Stimulated activated CD8-positive, alpha-beta memory T cell treated with anti-CD3 and anti-CD28 coated beads, Interleukin-12 subunit alpha, Interleukin-12 subunit beta, amount 100 ng/mL, for 1 hour (primary cell): ENCODE measurements around the gene CNTRL.
A peak's percentile ranks its signal among the peaks of the same experiment; 100 is the strongest.
"Not testable (repeated sequence)": the region's sequence is repeated elsewhere in the genome, so short reads cannot be mapped to it uniquely, and the experiment has no call there.

ENCODE experiments used
- DNase-seq: peaks from one replicate; pipeline ENCODE4 v3.0.0-alpha.2; 2020; ENCODE audit warnings: low read depth

The CNTRL gene, protein sequence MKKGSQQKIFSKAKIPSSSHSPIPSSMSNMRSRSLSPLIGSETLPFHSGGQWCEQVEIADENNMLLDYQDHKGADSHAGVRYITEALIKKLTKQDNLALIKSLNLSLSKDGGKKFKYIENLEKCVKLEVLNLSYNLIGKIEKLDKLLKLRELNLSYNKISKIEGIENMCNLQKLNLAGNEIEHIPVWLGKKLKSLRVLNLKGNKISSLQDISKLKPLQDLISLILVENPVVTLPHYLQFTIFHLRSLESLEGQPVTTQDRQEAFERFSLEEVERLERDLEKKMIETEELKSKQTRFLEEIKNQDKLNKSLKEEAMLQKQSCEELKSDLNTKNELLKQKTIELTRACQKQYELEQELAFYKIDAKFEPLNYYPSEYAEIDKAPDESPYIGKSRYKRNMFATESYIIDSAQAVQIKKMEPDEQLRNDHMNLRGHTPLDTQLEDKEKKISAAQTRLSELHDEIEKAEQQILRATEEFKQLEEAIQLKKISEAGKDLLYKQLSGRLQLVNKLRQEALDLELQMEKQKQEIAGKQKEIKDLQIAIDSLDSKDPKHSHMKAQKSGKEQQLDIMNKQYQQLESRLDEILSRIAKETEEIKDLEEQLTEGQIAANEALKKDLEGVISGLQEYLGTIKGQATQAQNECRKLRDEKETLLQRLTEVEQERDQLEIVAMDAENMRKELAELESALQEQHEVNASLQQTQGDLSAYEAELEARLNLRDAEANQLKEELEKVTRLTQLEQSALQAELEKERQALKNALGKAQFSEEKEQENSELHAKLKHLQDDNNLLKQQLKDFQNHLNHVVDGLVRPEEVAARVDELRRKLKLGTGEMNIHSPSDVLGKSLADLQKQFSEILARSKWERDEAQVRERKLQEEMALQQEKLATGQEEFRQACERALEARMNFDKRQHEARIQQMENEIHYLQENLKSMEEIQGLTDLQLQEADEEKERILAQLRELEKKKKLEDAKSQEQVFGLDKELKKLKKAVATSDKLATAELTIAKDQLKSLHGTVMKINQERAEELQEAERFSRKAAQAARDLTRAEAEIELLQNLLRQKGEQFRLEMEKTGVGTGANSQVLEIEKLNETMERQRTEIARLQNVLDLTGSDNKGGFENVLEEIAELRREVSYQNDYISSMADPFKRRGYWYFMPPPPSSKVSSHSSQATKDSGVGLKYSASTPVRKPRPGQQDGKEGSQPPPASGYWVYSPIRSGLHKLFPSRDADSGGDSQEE (N-terminal part only)

DNA sequence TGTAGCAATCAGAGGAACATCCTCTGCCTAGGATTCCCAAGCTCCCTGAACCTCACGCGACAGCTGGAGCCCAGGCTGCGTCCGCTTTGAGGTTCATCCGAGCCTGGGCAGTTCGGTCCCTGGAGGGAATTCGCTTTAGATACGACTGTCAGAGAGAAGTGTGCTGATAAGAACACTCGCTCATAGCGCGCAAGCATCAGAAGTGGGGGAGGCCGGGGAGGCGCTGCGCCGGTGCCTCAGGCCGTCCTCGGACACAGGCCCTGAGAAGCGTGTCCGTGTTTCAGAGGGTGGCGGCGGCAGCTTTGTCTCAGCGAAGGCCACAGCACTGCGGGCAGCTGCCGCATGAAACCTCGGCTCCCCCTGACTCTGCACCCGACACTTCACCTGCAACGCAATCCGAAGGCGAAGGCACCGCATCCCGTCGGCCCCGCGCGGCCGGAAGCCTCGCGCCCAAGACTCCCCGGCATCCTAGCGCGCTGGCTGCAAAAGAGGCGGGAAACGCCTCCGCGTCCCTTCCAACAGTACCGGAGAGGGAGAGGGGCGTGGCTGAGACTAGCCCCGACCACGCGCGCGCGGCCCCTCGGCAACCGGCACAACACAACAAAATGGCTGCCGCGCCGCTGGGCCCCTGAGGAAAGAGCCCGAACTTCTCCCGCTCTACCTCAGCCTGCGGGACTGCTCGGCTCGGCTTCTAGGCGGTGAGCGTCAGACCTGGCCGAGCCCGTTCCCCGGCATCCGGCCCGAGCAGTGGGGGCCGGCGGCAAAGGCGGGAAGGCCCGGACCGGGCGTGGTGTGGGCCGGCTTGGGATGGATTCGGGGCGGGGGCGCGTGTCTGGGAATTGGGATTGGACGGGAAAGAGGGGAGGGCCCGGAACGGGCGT is at the start of gene CNTRL:
Gene CNTRL, plus strand, starts transcription at position 586 of the 881 bp plus-strand sequence. CDS start 13,372 bp downstream, outside the sequence.
- peak; percentile 72 for DNase-seq

DNA sequence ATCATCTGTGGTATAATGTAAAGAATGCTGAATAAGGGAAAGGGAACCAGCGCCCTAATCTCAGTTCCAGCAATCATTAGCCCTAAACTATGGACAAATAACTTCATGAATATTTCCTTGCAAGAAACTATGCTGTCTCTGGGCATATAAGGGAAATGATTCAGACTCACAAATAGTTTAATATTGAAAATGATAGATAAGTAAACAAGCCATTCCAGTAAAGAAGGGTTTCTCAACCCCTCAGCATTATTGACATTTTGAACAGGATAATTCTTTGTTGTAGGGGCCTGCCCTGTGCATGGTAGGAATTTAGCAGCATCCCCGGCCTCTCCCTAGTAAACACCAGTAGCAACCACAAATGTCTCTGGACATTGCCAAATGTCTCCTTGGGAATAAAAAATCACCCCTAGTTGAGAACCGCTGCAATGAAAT is 48.5 kb upstream of the CNTRL start:
- no peak for DNase-seq

DNA sequence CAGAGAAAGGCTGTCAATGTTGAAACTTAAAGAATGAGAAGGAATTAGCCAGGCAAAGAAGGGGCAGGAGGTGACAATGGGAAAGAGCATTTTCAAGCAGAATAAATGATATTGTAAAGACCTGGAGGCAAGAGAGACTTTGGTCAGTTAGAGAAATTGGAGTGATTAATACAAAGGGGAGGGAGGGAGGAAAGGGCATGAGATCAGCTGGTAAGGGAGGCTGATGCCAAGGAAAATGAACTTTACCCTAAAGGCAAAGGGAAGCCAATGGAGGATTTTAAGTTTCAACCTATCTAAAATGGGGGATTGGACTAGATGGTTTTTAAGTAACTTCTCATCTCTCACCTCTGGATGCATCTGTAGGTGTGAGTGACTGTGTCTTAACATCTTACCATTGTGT is 48.0 kb upstream of the CNTRL start:
- DNase-seq, result no peak

DNA sequence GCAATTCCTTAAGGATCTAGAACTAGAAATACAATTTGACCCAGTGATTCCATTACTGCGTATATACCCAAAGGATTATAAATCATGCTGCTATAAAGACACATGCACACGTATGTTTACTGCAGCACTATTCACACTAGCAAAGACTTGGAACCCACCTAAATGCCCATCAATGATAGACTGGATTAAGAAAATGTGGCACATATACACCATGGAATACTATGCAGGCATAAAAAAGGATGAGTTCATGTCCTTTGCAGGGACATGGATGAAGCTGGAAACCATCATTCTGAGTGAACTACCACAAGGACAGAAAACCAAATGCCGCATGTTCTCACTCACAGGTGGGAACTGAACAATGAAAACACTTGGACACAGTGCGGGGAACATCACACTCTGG is 46.5 kb upstream of the CNTRL start:
- not testable (repeated sequence) for DNase-seq

DNA sequence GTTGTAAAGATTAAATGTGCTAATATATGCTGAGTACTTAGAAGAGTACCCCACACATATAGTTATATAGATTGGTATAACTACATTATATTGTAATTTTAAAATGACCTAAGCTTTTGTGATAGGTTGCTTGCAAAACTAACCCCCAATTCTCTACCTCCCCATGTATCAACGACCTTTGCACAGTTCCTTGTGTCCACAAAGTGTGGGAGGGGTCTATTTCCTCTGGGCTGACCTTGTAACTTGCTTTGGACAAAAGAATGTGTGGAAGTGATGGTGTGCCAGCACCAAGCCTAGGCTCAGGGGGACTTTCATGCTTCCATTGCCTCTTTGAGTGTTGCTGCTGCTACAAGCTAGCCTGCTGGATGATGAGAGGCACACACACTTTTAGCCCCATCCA is 45.3 kb upstream of the CNTRL start:
- no peak for DNase-seq

DNA sequence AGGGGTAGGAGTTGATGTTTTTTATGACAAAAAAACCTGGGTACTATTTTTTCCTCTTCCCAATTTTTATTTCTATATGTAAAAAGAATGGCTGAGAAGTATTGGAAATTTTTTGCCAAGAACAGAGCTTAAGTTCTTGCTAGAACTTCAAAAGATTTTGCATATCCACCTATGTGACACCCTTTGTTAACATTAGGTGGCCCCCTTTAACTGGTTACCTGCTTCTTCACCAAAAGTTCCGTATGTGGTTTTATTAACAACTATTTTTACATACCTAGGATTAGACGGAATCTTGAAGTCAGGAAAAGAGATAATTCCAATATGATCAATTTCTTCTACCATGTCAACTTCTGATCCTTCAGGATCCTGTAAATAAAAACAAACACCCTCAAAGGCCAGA is 40.2 kb upstream of the CNTRL start:
- no peak for DNase-seq

DNA sequence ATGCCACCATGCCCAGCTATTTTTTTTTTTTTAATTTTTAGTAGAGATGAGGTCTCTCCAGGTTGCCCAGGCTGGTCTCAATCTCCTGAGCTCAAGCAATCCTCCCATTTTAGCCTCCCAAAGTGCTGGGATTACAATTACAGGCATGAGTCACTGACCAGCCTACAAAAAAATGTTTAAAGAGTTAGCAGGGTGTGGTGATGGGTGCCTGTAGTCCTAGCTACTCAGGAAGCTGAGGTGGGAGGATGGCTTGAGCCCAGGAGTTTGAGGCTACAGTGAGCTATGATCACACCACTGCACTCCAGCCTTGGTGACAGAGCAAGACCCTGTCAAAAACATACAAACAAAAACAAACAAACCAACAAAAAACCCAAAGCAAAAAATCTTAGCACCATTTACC is 39.0 kb upstream of the CNTRL start:
- DNase-seq, result not testable (repeated sequence)

DNA sequence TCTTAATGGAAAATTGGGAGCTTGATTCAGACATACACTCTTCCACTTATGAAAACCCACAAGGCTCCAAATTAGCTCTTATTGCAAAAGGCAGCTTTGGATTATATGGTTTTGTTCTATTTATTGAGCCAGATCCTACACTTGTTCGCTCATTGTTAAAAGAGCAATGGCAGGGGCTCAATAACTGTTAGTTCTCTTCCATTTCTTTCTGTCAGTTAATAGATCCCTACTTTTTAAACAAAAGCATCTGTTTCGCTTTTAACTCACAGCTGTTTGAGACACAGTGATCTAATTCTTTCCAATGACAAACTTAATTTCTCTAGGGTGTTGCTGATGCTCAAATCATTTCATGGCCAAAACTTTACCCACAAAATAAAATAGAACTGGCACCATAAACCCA is 36.4 kb upstream of the CNTRL start:
- DNase-seq, result no peak

DNA sequence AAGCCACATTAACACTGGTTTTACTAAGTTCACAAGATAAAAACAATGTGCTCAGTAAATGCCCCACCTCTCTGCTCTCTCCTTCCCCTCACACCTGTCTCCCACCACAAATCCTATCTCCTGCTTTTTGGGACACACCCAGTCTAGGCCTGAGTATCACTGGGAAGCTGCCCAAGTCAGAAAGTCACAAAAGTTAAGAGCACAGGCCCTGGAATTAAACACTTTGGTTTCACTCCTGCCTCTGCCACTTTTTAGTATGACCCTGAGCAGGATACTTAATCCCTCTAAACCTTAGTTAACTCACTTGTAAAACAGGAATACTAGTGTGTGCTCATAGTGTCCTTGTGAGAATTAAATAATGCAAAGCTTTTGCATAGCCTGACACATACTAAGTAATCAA is 36.0 kb upstream of the CNTRL start:
- no peak for DNase-seq

DNA sequence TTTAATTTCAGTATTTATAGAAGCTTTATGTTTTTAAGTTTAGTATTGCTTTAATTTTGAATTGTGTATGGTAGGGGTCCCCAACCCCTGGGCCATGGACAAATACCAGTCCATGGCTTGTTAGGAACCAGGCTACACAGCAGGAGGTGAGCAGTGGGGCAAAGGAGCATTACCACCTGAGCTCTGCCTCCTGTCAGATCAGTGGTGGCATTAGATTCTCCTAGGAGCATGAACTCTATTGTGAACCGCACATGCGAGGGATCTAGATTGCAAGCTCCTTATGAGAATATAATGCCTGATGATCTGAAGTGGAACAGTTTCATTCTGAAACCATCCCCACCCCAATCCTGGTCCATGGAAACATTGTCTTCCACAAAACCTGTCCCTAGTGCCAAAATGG is 26.6 kb upstream of the CNTRL start:
- no peak for DNase-seq

DNA sequence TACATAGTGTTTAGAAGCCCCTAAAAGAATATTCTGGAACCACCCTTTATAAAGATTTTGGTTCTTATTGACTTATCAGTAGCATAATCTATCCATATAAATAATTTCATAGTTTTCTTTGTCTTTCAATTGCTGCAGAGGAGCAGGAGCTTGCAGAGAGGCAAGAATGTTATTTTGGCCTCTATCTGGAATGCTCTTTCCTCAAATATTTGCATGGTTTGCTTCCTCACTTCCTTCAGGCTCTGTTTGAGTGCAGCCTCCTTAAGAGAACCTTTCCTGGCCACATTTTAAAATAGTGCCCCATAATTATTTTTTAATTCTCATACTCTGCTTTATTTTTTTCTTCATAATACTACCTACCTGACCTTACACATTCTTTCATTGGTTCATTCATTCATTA is 26.1 kb upstream of the CNTRL start:
- no peak for DNase-seq

DNA sequence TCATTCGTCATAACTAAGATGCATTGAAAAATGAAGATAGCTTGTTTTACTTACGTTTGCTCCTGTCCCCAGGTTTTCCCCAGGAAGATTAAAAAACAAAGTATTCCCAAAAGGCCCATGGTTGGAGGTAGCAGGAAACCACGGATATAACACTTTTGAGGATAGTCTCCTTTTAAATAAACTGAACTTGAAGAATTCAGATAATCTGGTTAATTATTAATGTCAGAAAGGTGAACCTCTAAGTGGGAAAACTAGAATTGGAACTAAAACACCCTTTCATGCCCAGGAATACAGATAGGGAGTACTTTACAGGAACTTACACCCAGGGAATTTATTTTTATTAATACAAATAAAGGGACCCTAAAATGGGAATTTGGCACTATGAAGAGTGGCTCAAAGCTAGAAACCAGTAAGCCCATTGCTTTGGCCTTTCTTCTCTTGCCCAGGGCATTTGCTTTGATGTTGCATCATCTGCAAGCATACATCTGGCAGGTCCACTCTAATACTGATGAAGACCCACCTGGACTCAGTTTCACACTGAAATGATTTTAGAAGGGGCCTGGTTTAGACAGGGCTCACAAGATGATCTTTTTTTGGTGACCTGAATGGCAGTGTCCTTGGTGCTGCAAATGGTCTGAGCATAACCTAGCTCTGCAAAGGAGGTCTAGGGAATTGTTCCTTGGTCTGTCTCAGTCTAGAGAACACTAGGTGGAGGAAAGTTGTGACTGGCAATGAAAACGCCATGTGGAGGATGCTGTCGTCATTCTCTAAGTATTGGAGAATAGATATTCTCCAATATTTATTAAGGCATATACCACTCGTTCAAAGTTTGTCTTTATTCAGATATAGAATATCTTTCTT is 24.4 kb upstream of the CNTRL start, which contains the start of gene C5:
Gene C5, minus strand, starts transcription at position 148 of the 861 bp plus-strand sequence. Its CDS starts 29 bp downstream, at position 119.
- no peak for DNase-seq

DNA sequence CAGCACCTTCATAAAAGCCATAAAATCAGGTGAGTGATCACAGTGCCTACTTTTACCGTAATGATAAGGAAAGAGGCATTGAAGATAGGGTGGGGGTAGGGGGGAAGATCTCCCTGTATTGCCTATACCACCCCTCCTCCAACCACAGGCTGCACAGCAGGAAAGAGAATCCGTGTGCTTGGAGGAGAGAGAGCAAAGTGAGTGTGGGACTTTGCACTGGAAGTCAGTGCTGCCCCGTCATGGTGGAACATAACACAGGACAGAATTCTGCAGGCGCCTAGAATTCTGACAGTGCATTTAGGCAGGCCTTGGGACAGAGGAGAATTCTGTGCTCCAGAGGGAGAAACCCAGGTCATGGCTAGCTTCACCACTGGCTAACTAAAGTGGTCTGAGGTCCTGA is 21.2 kb upstream of the CNTRL start:
- DNase-seq, result no peak

DNA sequence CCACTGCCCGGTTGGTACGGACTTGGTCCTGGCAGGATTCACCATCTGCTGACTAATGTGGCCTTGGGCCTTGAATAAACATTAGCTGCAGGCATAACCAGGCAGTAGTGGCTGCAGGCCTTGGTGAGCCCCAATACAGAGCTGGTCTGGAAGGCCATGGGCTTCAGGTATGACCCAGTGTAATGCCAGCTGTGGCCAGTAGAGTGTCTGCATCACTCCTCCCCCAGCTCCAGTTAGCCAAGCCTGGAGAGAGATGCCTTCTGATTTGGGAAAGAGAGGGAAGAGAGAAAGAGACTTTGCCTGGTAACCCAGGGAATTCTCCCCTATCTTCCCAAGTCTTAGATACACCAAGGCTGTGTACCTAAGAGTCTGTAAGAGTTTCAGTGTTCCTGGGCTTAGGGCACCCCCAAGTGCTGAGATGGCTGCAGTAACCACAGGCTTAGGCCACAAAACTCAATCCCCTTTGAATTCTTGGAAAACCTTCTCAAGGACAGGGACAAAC is 19.1 kb upstream of the CNTRL start:
- DNase-seq, result no peak

DNA sequence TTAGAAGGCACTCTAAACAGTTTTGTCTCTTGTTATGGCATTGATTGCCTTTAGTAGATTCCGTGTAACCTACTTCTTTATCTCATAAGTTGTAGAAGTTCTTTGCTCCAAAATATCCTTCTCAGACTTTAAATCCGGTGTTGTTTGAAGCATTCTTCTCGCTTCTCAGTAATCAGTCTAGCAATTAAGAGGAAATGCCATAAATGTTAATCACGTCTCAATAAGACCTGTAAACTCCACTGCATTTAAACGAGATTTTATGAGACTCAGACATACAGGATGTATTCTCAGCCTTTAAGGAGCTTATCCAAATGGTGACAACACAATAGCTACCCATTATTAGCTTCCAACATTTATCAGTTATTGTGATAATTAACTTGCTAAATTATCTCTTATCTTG is 16.9 kb upstream of the CNTRL start:
- no peak for DNase-seq

DNA sequence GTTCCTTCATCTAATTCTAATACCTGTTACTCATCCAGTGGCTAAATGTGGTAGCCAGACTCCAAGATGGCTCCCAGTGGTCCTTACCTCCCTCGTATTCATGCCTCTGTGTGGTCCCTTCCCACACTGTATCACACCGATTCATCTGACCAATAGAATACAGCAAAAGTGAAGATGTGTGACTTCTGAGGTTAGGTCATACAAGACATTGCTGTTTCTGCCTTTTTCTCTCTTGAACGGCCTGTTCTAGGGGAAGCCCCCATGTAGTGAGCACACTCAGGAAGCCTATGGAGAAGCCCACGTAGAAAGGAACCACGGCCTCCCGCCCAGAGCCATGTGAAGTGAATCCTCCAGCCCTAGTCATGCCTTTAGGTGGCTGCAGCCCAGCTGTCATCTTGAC is 15.2 kb upstream of the CNTRL start:
- DNase-seq, result no peak

DNA sequence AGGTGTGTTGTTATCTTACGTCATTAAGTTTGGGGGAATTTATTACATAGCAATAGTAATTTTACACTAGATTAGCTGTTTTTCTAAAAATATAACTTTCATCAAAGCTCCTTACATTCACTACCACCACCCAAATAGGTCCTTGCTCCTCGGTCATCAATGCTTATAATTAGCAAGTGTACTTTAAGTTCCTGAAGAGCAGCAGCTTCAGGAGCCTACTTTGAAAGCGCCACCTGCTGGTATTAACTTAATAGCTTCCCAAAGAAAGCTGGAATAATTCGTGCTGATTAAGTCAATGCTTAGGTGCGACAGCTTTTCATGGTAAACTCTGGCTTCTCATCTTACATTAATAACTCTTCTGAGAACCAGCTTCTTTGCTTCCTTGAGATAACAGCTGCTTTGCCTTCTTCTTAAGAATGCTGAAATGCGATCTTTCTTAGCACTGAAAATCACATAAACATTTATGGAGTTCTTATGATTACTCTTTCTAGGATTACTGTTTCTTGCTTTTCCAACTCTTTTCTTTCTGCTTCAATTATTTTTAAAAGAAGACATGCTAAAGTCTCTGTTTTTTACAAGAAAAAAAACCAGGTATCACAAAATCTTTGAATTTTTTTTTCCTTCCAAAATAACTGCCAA is 14.6 kb upstream of the CNTRL start:
- DNase-seq, result no peak

DNA sequence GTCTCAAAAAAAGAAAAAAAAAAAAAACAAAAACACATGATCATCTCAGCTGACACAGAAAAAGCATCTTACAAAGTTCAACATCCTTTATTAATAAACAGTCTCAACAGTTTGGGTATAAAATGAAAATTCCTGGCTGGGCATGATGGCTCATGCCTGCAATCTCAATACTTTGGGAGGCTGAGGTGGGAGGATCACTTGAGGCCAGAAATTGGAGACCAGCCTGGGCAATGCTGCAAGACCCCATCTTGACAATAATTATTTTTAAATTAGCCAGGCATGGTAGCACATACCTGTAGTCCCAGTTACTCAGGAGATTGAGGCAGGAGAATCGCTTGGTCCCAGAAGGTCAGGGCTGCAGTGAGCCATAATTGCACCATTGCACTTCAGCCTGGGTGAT is 7.9 kb upstream of the CNTRL start:
- no peak for DNase-seq

DNA sequence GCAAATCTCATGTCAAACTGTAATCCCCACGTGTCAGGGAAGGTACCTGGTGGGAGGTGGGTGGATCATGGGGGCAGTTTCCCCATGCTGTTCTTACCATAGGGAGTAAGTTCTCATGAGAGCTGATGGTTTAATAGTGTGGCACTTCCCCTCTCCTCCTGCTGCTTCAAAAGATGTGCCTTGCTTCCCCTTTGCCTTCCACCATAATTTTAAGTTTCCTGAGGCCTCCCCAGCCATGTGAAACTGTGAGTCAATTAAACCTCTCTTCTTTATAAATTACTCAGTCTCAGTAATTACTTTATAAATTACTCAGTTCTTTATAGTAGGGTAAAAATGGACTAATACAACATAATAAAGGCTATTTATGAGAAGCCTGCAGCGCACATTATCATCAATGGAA is 7.1 kb upstream of the CNTRL start:
- no peak for DNase-seq

DNA sequence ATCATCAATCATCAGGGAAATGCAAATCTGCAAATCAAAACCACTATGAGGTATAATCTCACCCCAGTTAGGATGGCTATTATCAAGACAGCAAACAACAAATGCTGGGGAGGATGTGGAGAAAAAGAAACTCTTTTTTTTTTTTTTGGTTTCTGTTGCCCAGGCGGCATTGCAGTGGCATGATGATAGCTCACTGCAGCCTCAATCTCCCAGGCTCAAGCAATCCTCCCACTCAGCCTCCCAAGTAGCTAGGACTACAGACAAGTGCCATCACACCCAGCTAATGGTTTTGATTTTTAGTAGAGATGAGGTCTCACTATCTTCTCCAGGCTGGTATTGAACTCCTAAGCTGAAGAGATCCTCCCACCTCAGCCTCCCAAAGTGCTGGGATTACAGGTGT is 5.4 kb upstream of the CNTRL start:
- DNase-seq, result no peak
